Peyer's patch (tissue), 4 donors: Measurements from ENCODE around the gene NOTO. TPM values are rescaled to one million over a fixed set of nuclear protein-coding genes. Genes with fewer than 3 reads are reported as not detected.

Experiments used
- DNase-seq, 3 donors: peaks; one replicate each; pipeline ENCODE4 v3.0.0-alpha.2; 2017 to 2019
- H3K27ac ChIP-seq, 4 donors: fragments of 200-600 bp; sonication (generic); one replicate each; pipeline ENCODE4 v1.5.1; 2016 to 2019
- H3K27me3 ChIP-seq, 2 donors: fragments of 200-600 bp; sonication (generic); one replicate each; pipeline ENCODE4 v1.5.1; 2019
- H3K36me3 ChIP-seq, 3 donors: fragments of 200-600 bp; sonication (generic); one replicate each; pipeline ENCODE4 v1.5.1; 2016 to 2019
- H3K4me1 ChIP-seq, 4 donors: fragments of 200-600 bp; sonication (generic); one replicate each; pipeline ENCODE4 v1.5.1; 2016 to 2019
- H3K4me3 ChIP-seq, 4 donors: fragments of 200-600 bp; sonication (generic); 1 replicate in 3 of 4; 2 replicates in 1 of 4; pipeline ENCODE4 v1.5.1; 2016 to 2019; ENCODE audit warnings: mild to moderate bottlenecking in 1 of 4
- H3K9me3 ChIP-seq, 4 donors: fragments of 200-600 bp; sonication (generic); one replicate each; pipeline ENCODE4 v1.5.1; 2016 to 2019; ENCODE audit warnings: mild to moderate bottlenecking in 1 of 4
- POLR2A ChIP-seq, 2 donors: fragments of 450-650 bp; IDR thresholded peaks; one replicate each; pipeline ENCODE4 v1.5.1; 2017; ENCODE audit warnings: antibody characterized with exemption in 2 of 2, mild to moderate bottlenecking in 2 of 2, moderate library complexity in 2 of 2
- total RNA-seq, 4 donors: library from RNA; depleted of rRNA; stranded (reverse); fragments of >200 nt; gene quantifications; one replicate each; pipeline ENCODE4 v1.1.0, GENCODE V29; 2016
- TF ChIP-seq, protein P1 (sequence below), 6 experiments: fragments of 450-650 bp in 4 of 6; fragments of 200-600 bp in 2 of 6; sonication (generic) in 1 of 6; IDR thresholded peaks; one replicate each; pipeline ENCODE4 v1.5.1; 2017 to 2019; ENCODE audit warnings: antibody characterized with exemption in 6 of 6, mild to moderate bottlenecking in 3 of 6, moderate library complexity in 1 of 6

The NOTO gene
- total RNA-seq, 4 donors from 2014 or later = not detected

DNA sequence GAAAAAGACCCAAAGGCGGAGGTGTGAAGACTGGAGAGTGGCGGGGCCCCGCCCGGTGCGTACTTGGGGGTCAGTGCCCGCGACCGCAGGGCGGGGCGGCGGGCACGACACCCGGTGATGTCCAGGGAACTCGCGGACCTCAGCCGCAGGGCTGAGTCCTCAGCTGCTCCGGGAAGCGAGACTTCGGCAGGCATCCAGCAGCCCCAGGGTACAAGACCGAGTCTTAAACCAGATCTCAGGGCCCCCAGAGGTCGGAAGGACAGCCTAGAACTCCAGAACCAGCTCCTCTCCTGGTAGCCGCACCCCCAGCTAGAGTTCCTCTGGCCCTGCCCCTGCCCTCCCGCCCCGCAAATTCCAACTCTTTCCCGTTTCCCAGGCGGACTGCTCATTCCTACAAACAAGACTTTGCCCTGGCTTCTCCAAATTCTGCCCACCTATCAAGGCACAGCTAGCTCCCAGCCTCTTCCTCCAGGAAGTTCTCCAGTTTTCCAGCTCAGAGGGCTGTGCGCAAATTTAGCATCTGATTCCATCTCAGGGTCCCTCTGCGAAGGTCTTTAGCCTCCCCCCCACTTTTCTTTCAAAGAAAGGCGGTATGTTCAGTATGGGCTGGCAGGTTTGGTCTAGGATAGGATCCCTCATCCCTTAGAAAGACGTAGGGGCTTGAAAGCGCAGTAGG lies 26.0 kb upstream of the NOTO start:
- Histone ChIP-seq H3K27ac (peak overlapping the region; percentile 19 to 77 (median 60)), H3K4me1 (peaks cover 0 to 26% (median 21%) of the 10 kb centered on the region in 4 donors), H3K36me3 (no peaks in the 10 kb centered on the region), H3K4me3 (peak overlapping the region; percentile 41 to 65 (median 58)), H3K9me3 (no peaks in the 10 kb centered on the region), H3K27me3 (peaks cover 0 to 8% of the 10 kb centered on the region in 2 donors)
- TF ChIP-seq POLR2A (IDR thresholded peaks at IDR 0.05) = no peak
- TF ChIP-seq, protein P1, sequence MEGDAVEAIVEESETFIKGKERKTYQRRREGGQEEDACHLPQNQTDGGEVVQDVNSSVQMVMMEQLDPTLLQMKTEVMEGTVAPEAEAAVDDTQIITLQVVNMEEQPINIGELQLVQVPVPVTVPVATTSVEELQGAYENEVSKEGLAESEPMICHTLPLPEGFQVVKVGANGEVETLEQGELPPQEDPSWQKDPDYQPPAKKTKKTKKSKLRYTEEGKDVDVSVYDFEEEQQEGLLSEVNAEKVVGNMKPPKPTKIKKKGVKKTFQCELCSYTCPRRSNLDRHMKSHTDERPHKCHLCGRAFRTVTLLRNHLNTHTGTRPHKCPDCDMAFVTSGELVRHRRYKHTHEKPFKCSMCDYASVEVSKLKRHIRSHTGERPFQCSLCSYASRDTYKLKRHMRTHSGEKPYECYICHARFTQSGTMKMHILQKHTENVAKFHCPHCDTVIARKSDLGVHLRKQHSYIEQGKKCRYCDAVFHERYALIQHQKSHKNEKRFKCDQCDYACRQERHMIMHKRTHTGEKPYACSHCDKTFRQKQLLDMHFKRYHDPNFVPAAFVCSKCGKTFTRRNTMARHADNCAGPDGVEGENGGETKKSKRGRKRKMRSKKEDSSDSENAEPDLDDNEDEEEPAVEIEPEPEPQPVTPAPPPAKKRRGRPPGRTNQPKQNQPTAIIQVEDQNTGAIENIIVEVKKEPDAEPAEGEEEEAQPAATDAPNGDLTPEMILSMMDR (IDR thresholded peaks at IDR 0.05) = no peak
- no peak for DNase-seq

DNA sequence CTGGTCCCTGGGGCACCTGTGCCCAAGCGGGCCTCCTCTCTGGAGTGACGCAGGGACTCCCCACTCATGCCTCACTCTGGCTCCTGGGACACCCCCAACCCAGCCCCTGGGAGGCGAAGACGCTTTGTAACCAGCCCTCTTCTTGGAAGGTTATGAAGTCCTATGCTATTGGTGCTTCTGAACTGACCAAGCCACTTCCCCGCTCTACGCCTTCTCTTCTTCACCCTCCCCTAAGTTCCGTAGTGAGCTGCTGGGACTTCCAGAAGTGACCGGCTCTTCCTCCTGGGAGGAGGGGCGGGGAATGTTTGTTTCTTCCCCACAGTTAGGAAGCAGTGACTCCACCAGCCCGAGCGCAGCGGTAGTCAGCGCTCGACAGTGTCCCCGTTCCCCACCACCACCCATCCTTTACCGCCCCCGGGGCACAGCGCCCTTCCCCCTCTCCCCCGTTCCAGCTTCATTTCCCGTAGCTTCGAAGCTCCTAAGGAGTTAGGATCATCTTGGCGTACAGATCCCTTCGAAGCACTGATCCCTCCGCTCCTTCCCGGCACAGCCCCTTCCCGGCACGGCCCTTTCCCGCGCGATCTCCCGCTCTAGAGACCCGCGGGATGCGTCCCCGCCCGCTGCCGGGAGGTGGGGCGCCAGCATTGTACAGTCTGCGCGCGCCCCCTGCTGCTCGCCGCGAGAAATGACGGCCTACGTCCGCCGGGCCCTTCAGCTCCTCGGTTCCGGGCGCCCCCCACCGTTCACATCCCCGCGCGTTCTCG lies 25.3 kb upstream of the NOTO start:
- H3K27ac ChIP-seq = peak overlapping the region; percentile 52 to 77 (median 60)
- no peak for TF ChIP-seq POLR2A (IDR thresholded peaks at IDR 0.05)
- TF ChIP-seq, protein P1 (IDR thresholded peaks at IDR 0.05) = peak; percentile 95 to 99 (median 97)
- peak overlapping the region; percentile 41 to 65 (median 58) for H3K4me3 ChIP-seq
- peaks cover 0 to 26% (median 21%) of the 10 kb centered on the region in 4 donors for H3K4me1 ChIP-seq
- no peaks in the 10 kb centered on the region for H3K36me3 ChIP-seq
- peak; percentile 89 to 96 (median 91) for DNase-seq
- H3K27me3 ChIP-seq = peaks cover 0 to 8% of the 10 kb centered on the region in 2 donors
- no peaks in the 10 kb centered on the region for H3K9me3 ChIP-seq

DNA sequence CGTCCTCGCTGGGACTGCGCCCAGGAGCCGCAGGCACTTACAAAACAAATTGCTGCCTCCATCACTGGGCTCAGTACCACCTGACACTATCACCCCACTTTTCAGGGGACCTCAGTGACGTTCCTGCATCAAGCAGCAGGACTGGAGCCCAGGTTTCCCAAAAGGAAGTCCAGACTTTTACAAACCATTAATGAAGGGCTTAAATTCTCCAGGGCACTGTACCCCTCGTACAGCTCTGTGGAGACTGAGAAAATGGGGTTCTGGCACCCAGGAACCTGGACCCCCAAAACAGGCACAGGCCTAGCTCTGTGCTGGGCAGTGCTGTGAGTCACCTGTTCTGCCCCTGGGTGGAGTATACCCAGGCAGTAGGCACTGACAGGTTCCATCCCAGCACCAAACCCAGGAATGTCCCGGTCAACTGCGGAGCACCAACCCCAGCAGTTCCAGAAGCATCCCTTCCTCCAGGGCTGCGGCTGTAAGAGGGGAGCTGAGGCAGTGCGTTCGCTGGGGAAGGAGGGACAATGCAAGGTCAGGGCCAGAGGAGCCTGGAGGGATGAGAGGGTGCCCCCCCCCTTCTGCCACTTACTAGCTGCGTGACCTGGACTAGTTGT lies 24.6 kb upstream of the NOTO start:
- no peaks in the 10 kb centered on the region for H3K9me3 ChIP-seq
- DNase-seq = no peak
- peaks cover 0 to 26% (median 21%) of the 10 kb centered on the region in 4 donors for H3K4me1 ChIP-seq
- no peak for TF ChIP-seq POLR2A (IDR thresholded peaks at IDR 0.05)
- TF ChIP-seq, protein P1 (IDR thresholded peaks at IDR 0.05) = peak in 1 of 6 experiments; percentile 2
- peaks cover 0 to 8% of the 10 kb centered on the region in 2 donors for H3K27me3 ChIP-seq
- no peak overlapping the region for H3K27ac ChIP-seq
- H3K4me3 ChIP-seq = peak overlapping the region in 3 of 4 donors; percentile 56 to 65 (median 60)
- H3K36me3 ChIP-seq = no peaks in the 10 kb centered on the region

DNA sequence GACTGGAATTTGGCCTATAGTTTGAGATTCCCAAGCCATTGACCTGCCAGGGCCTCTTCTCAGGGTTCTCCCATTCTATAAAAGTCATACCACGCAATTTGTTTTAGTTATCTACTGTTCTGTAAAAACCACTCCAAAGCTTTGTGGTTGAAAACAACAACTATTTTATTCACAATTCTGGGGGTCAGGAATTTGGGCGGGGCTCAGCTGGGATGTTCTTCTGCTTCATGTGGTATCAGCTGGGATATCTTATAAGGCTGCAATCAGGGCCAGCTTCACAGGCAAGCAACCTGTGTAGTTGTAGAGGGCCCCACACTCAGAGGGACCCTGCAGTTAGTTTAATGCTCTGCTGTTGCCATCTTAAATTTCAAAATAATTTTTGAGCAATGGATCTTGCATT lies 16.4 kb upstream of the NOTO start:
- DNase-seq = no peak
- Histone ChIP-seq H3K4me3 (no peak overlapping the region), H3K9me3 (no peaks in the 10 kb centered on the region), H3K36me3 (no peaks in the 10 kb centered on the region), H3K27me3 (no peaks in the 10 kb centered on the region), H3K4me1 (no peaks in the 10 kb centered on the region), H3K27ac (no peak overlapping the region)
- no peak for TF ChIP-seq POLR2A (IDR thresholded peaks at IDR 0.05)
- TF ChIP-seq, protein P1 (IDR thresholded peaks at IDR 0.05) = no peak

DNA sequence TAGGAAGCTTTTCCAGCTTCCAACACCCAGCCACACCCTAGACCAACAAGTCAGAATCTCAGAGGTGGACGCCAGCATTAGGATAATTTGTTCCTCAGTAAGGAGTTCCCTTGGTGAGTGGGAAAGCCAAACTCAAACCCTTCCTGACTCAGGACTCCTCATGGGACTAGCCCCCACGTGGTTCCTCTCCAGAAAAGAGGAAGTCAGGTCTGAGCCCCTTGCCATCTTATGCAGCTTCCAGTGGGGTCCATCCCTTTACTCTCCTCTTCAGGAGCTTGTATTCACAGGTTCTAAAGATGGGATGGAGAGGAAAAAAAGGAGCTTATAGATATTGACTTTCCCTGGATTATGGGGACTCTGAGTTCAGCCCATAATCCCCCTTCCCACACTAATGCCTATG lies 14.8 kb upstream of the NOTO start:
- Histone ChIP-seq H3K27me3 (no peaks in the 10 kb centered on the region), H3K9me3 (no peaks in the 10 kb centered on the region), H3K27ac (no peak overlapping the region), H3K36me3 (no peaks in the 10 kb centered on the region), H3K4me1 (no peaks in the 10 kb centered on the region), H3K4me3 (no peak overlapping the region)
- TF ChIP-seq, protein P1 (IDR thresholded peaks at IDR 0.05) = no peak
- no peak for TF ChIP-seq POLR2A (IDR thresholded peaks at IDR 0.05)
- no peak for DNase-seq
